ENCODE results near the gene MINDY3.
"Not testable (repeated sequence)": the region's sequence is repeated elsewhere in the genome, so short reads cannot be mapped to it uniquely, and the experiment has no call there.

GRCh38 chr10:15850337-15850978, 9.8 kb downstream of the MINDY3 start:
- TF ChIP-seq CTCF (tag by site-specific recombination; IDR thresholded peaks at IDR 0.05); PRDM10 (tag by site-specific recombination; IDR thresholded peaks at IDR 0.05); ZNF555 (tag by site-specific recombination; conservative IDR thresholded peaks at IDR 0.05); ZNF121 (tag by site-specific recombination; IDR thresholded peaks at IDR 0.05); ZNF184 (tag by site-specific recombination; IDR thresholded peaks at IDR 0.05); ZNF18 (tag by site-specific recombination; IDR thresholded peaks at IDR 0.05); ZBTB7A (tag by site-specific recombination; IDR thresholded peaks at IDR 0.05; ENCODE audit: low read depth); ZNF449 (tag by site-specific recombination; IDR thresholded peaks at IDR 0.05); ZNF211 (tag by site-specific recombination; IDR thresholded peaks at IDR 0.05; ENCODE audit: low read depth); ZNF138 (tag by site-specific recombination; IDR thresholded peaks at IDR 0.05; ENCODE audit: borderline replicate concordance); ELK4 (IDR thresholded peaks at IDR 0.05; ENCODE audit: borderline replicate concordance, low read depth, low read length): not testable (repeated sequence)

Data from HEK293 (cell line).